IMR-90 (cell line): ENCODE measurements around the gene POC1B. TPM values are rescaled to one million over a fixed set of nuclear protein-coding genes. Genes with fewer than 3 reads are reported as not detected.

Experiments used
- ATAC-seq: fragments of 200-7000 bp; cut with Tn5 transposase; 2 replicates; pipeline ENCODE4 v1.9.1; 2020; ENCODE audit warnings: low read depth, mild to moderate bottlenecking, moderate library complexity
- BruUV-seq: library from RNA; stranded (reverse); fragments of 400-500 nt; replicated peaks from 2 replicates; lab custom pipeline; 2021; lab: Mats Ljungman, UMichigan
- CTCF ChIA-PET: fragments of 300-600 bp; formaldehyde crosslinking; extraction: SDS; loops from one replicate; lab custom pipeline; 2021; ENCODE audit warnings: antibody characterized with exemption; lab: Yijun Ruan, JAX
- POLR2A ChIA-PET: fragments of 300-600 bp; sonication (Branson Sonifier 250); formaldehyde crosslinking; loops from one replicate; lab custom pipeline; 2022; ENCODE audit warnings: antibody characterized with exemption; ENCODE audit not compliant: unreplicated experiment; lab: Charles Lee
- DNase-seq: peaks from one replicate; pipeline ENCODE4 v3.0.0; 2013
- H2AFZ ChIP-seq: replicated peaks from 2 replicates; pipeline ENCODE3; 2013; ENCODE audit warnings: low read length, mild to moderate bottlenecking; ENCODE audit not compliant: poor library complexity
- H2AK5ac ChIP-seq: 2 replicates; pipeline ENCODE4 v1.6.1; 2013; ENCODE audit warnings: low read depth, low read length, inconsistent platforms
- H2AK9ac ChIP-seq: replicated peaks from 2 replicates; pipeline ENCODE3; 2013; ENCODE audit warnings: mild to moderate bottlenecking, low read depth, low read length, moderate library complexity; ENCODE audit not compliant: poor library complexity
- H2BK120ac ChIP-seq: 2 replicates; pipeline ENCODE4 v1.6.1; 2013; ENCODE audit warnings: low read depth, low read length, inconsistent platforms
- H2BK15ac ChIP-seq: 3 replicates; pipeline ENCODE4 v1.6.1; 2013; ENCODE audit warnings: low read depth, low read length, inconsistent platforms
- H2BK20ac ChIP-seq: 2 replicates; pipeline ENCODE4 v1.6.1; 2013; ENCODE audit warnings: low read depth, mild to moderate bottlenecking, inconsistent platforms, low read length, moderate library complexity
- H2BK5ac ChIP-seq: 2 replicates; pipeline ENCODE4 v1.6.1; 2013; ENCODE audit warnings: mild to moderate bottlenecking, low read depth, low read length, inconsistent platforms; ENCODE audit not compliant: poor library complexity, severe bottlenecking
- H3K14ac ChIP-seq: replicated peaks from 2 replicates; pipeline ENCODE4 v1.6.1; 2013; ENCODE audit warnings: low read depth, low read length, inconsistent platforms
- H3K18ac ChIP-seq: 2 replicates; pipeline ENCODE4 v1.6.1; 2013; ENCODE audit warnings: low read depth, low read length, control low read depth
- H3K23ac ChIP-seq: 2 replicates; pipeline ENCODE4 v1.6.1; 2013; ENCODE audit warnings: low read depth, low read length, inconsistent platforms
- H3K27ac ChIP-seq: 2 replicates; pipeline ENCODE4 v1.5.1; 2013; ENCODE audit warnings: mild to moderate bottlenecking, control low read depth, low read length; ENCODE audit not compliant: insufficient read depth
- H3K27me3 ChIP-seq: 2 replicates; pipeline ENCODE4 v1.6.1; 2013; ENCODE audit warnings: low read length; ENCODE audit not compliant: control insufficient read depth, insufficient read depth
- H3K36me3 ChIP-seq: 2 replicates; pipeline ENCODE4 v1.6.1; 2013; ENCODE audit warnings: low read length, mixed read lengths; ENCODE audit not compliant: control insufficient read depth, insufficient read depth
- H3K4ac ChIP-seq: 2 replicates; pipeline ENCODE4 v1.6.1; 2013; ENCODE audit warnings: low read depth, low read length, inconsistent platforms
- H3K4me1 ChIP-seq: 2 replicates; pipeline ENCODE4 v1.6.1; 2013; ENCODE audit warnings: low read length, mixed read lengths; ENCODE audit not compliant: control insufficient read depth, insufficient read depth
- H3K4me2 ChIP-seq: 2 replicates; pipeline ENCODE4 v1.6.1; 2013; ENCODE audit warnings: low read depth, mild to moderate bottlenecking, control low read depth, low read length, moderate library complexity
- H3K4me3 ChIP-seq: 2 replicates; pipeline ENCODE4 v1.5.1; 2013; ENCODE audit warnings: low read depth, mild to moderate bottlenecking, control low read depth, low read length, moderate library complexity; ENCODE audit not compliant: insufficient read depth
- H3K56ac ChIP-seq: 2 replicates; pipeline ENCODE4 v1.6.1; 2013; ENCODE audit warnings: low read length, inconsistent platforms; ENCODE audit not compliant: insufficient read depth; ENCODE audit errors: extremely low read depth
- H3K79me1 ChIP-seq, 2 experiments: 2 replicates each; pipeline ENCODE4 v1.6.1; 2013; ENCODE audit warnings: low read length in 2 of 2, inconsistent platforms in 1 of 2, low read depth in 1 of 2
- H3K9ac ChIP-seq: 2 replicates; pipeline ENCODE4 v1.6.1; 2013; ENCODE audit warnings: low read depth, low read length, control low read depth
- H3K9me1 ChIP-seq: 2 replicates; pipeline ENCODE4 v1.6.1; 2013; ENCODE audit warnings: low read length, inconsistent platforms; ENCODE audit not compliant: insufficient read depth
- H3K9me3 ChIP-seq: 2 replicates; pipeline ENCODE4 v1.6.1; 2013; ENCODE audit warnings: low read length; ENCODE audit not compliant: control insufficient read depth, insufficient read depth
- H4K20me1 ChIP-seq: 2 replicates; pipeline ENCODE4 v1.6.1; 2013; ENCODE audit warnings: low read length, inconsistent platforms; ENCODE audit not compliant: insufficient read depth
- H4K5ac ChIP-seq: 2 replicates; pipeline ENCODE4 v1.6.1; 2013; ENCODE audit warnings: mild to moderate bottlenecking, low read depth, low read length, control low read depth
- H4K8ac ChIP-seq, 2 experiments: 2 replicates each; pipeline ENCODE4 v1.6.1; 2013; ENCODE audit warnings: low read depth in 2 of 2, low read length in 2 of 2, control low read depth in 1 of 2, inconsistent platforms in 1 of 2
- H4K91ac ChIP-seq: 2 replicates; pipeline ENCODE4 v1.6.1; 2013; ENCODE audit warnings: low read depth, low read length, inconsistent platforms; ENCODE audit not compliant: insufficient read depth
- BHLHE40 ChIP-seq: fragments of 150-350 bp; IDR thresholded peaks from 2 replicates; pipeline ENCODE4 v1.6.1; 2016; ENCODE audit warnings: mild to moderate bottlenecking, low read depth, low read length
- MAFK ChIP-seq: IDR thresholded peaks from 2 replicates; pipeline ENCODE4 v1.6.1; 2012; ENCODE audit warnings: low read depth, low read length, improper control_type of control experiment
- MXI1 ChIP-seq: IDR thresholded peaks from 2 replicates; pipeline ENCODE4 v1.6.1; 2012; ENCODE audit warnings: low read depth, mild to moderate bottlenecking, low read length, moderate library complexity, borderline replicate concordance
- WGBS, 2 experiments: methylation state at CpG; one replicate each; pipeline versions ENCODE4 v1.1.5 to v1.1.7; 2013; ENCODE audit warnings: missing lambda C conversion rate in 2 of 2; ENCODE audit not compliant: insufficient read length in 1 of 2; ENCODE audit errors: extremely low coverage in 2 of 2; 5-methylcytosine and 5-hydroxymethylcytosine counted together
- dilution Hi-C: fragments of 300-500 bp; cut with HindIII; formaldehyde crosslinking; loops from one replicate; pipeline ENCODE4 v1.14.3; 2018; ENCODE audit warnings: low sequenced_read_pairs; ENCODE audit not compliant: unreplicated experiment
- in situ Hi-C: fragments of 300-500 bp; cut with MboI; formaldehyde crosslinking; loops from 3 replicates; pipeline ENCODE4 v1.14.3; 2019; ENCODE audit warnings: low sequenced_read_pairs, inconsistent platforms, mixed read lengths
- intact Hi-C: fragments of 100-400 bp; cut with micrococcal nuclease; formaldehyde crosslinking; loops from 2 replicates; pipeline ENCODE4 v1.10.0; 2022
- polyA plus RNA-seq, 3 experiments: library from polyadenylated mRNA; depleted of rRNA; stranded (reverse); fragments of >200 nt; gene quantifications; 2 replicates each; pipeline ENCODE4 v1.2.3, GENCODE V29; 2012; ENCODE audit warnings: low replicate concordance in 1 of 3
- total RNA-seq: library from RNA; depleted of rRNA; stranded (reverse); fragments of >200 nt; gene quantifications from 2 replicates; pipeline ENCODE4 v1.2.3, GENCODE V29; 2012

The POC1B gene
- total and polyA plus RNA-seq, 2 of the 4 experiments (the other 2 are of a cell fraction) = 5.0 to 10.4 TPM

DNA sequence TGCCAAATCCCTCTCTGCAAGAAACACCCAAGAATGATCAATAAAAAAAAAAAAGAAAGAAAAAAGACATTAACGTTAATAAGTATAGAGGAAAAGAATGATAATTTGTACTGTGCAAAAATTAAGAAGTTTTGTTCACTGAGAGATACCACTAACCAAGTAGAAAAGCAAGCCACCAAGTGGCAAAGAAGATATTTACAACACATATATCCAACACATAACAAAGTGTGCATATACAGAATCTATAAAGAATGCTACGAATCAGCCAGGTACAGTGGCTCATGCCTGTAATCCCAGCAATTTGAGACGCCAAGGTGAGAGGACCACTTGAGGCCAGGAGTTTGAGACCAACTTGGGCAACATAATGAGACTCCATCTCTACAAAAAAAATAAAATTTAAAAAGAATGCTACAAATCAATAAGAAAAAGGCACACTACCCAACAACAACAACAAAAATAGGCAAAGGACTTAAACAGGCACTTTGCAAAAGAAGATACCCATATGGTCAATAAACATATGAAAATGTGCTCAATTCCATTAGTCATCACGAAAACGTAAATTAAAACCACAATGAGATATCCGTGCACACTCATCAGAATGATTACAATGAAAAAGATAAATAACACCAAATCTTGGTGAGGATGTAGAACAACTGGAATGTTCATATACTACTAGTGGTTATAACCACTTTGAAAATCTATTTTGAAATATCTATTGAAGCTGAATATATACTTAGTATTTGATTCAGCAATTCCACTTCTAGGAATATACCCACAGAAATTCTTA, 21.1 kb downstream of the POC1B start:
- POLR2A ChIA-PET = no interaction called here

More for the DNA sequence above, 21.1 kb downstream of the POC1B start:
- Histone ChIP-seq H3K9me1 (no peaks in the 10 kb centered on the region; the same call in none of the 2 replicates), H3K9ac (no peak overlapping the region), H3K4me2 (no peak overlapping the region; the same call in 1 of the 2 replicates), H2AK5ac (no peak overlapping the region), H3K79me1 (peaks cover 4 to 10% of the 10 kb centered on the region in 2 experiments; a peak in 3 of 4 replicates), H3K23ac (no peak overlapping the region), H4K8ac (no peak overlapping the region), H4K91ac (no peak overlapping the region), H3K4ac (no peak overlapping the region), H2BK5ac (no peak overlapping the region), H2BK120ac (no peak overlapping the region), H3K36me3 (0 out of 2 replicates have a peak, but pooled peaks cover under 1% of the 10 kb centered on the region), H4K20me1 (no peaks in the 10 kb centered on the region), H3K56ac (no peak overlapping the region), H4K5ac (no peak overlapping the region), H2BK15ac (no peak overlapping the region), H3K27ac (no peak overlapping the region), H3K27me3 (no peaks in the 10 kb centered on the region), H3K4me1 (peaks cover 3% of the 10 kb centered on the region; the same call in 1 of the 2 replicates), H3K4me3 (no peak overlapping the region), H2AK9ac (no peak overlapping the region), H3K18ac (peak overlapping the region; percentile 16; the same call in 1 of the 2 replicates), H2AFZ (no peak overlapping the region), H3K14ac (no peak overlapping the region), H3K9me3 (no peaks in the 10 kb centered on the region), H2BK20ac (no peak overlapping the region)
- 100% methylated on average over 1 of the region's 6 CpGs; no CpG with 5 or more reads in 1 of the 2 experiments for WGBS, 2 experiments
- BruUV-seq = no TSS peak
- dilution Hi-C loops = no loop called here
- peak; percentile 54 for TF ChIP-seq BHLHE40
- TF ChIP-seq MAFK = 0 out of 2 replicates have a peak, but pooled peaks have one; percentile 23
- TF ChIP-seq MXI1 = no peak
- DNase-seq (peak; percentile 75), ATAC-seq (peak; percentile 61)
- CTCF ChIA-PET = no interaction called here
- in situ Hi-C loops = loop anchor here (25.0 kb wide), 1 partner anchor 1367 kb away; the partner anchor contains the start of genes CEP290 and TMTC3
- intact Hi-C loops = no loop called here
